ENCODE data around the gene USP51.
A peak's percentile ranks its signal among the peaks of the same experiment; 100 is the strongest.
"Not testable (repeated sequence)": the region's sequence is repeated elsewhere in the genome, so short reads cannot be mapped to it uniquely, and the experiment has no call there.

Gene USP51

DNA sequence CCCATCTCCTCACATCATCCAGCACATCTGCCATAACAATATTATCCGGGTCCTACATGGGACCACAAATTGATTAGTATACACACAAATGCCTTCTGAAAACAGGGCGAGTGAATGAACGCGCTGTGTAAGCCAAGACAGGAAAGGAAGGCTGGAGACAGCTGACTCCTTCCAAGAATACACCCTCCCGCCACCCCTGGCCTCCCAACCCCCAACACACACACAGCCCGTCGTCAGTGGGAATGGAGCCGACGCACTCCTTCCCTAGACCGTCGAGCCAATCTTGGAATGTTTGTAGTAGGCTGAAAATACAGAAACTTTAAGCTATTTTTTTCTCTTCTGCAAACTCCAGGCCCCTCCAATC lies 38.0 kb downstream of the USP51 start:
- H3K79me2 ChIP-seq (ENCODE audit: control insufficient read depth, low read length), result no peaks in the 10 kb centered on the region
- no peaks in the 10 kb centered on the region for H4K20me1 ChIP-seq (ENCODE audit: control insufficient read depth, insufficient read depth, low read depth, low read length)
- H3K9me2 ChIP-seq (replicated peaks; ENCODE audit: control insufficient read depth, low read length), result no peaks in the 10 kb centered on the region
- peaks cover 4% of the 10 kb centered on the region; the same call in 1 of the 2 replicates for H3K4me1 ChIP-seq (ENCODE audit: control insufficient read depth, low read length)
- no peaks in the 10 kb centered on the region for H3K36me3 ChIP-seq (ENCODE audit: control insufficient read depth, low read length)
- H3K4me3 ChIP-seq (ENCODE audit: low read length), result peak overlapping the region; percentile 80
- no peak overlapping the region for H3K27ac ChIP-seq (ENCODE audit: low read depth, low read length)
- H3F3A ChIP-seq (ENCODE audit: control insufficient read depth, insufficient read depth), result no peaks in the 10 kb centered on the region
- TF ChIP-seq, protein P1, sequence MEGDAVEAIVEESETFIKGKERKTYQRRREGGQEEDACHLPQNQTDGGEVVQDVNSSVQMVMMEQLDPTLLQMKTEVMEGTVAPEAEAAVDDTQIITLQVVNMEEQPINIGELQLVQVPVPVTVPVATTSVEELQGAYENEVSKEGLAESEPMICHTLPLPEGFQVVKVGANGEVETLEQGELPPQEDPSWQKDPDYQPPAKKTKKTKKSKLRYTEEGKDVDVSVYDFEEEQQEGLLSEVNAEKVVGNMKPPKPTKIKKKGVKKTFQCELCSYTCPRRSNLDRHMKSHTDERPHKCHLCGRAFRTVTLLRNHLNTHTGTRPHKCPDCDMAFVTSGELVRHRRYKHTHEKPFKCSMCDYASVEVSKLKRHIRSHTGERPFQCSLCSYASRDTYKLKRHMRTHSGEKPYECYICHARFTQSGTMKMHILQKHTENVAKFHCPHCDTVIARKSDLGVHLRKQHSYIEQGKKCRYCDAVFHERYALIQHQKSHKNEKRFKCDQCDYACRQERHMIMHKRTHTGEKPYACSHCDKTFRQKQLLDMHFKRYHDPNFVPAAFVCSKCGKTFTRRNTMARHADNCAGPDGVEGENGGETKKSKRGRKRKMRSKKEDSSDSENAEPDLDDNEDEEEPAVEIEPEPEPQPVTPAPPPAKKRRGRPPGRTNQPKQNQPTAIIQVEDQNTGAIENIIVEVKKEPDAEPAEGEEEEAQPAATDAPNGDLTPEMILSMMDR (IDR thresholded peaks at IDR 0.05; ENCODE audit: low read depth, low read length, poor library complexity, severe bottlenecking), result no peak
- TF ChIP-seq EZH2phosphoT487 (IDR thresholded peaks at IDR 0.05; ENCODE audit: borderline replicate concordance, low read length), result no peak
- peak overlapping the region; percentile 80 for H3K4me2 ChIP-seq (ENCODE audit: low read length)
- no peaks in the 10 kb centered on the region for H3K27me3 ChIP-seq (ENCODE audit: control insufficient read depth, low read length)
- H3K9me3 ChIP-seq (ENCODE audit: control insufficient read depth, insufficient read depth, low read length), result no peaks in the 10 kb centered on the region

DNA sequence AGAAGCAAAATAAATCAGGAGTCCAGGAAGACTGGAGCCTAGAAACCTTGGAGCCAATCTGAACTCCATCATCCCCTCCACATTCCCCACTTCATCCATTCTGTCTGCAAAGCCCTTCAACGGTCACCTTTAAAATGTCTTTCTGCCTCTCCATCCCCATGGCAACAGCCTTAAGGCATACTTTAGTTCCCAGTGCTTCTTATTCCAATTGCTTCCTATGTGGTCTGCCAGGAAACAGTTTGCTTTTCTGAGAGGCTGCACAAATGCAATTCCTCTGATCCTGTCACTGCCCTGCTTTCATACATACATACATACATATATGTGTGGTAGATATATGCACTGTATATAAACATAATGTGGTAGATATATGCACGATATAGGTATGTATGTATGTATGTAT lies 38.5 kb downstream of the USP51 start:
- no peaks in the 10 kb centered on the region for H3F3A ChIP-seq (ENCODE audit: control insufficient read depth, insufficient read depth)
- peak overlapping the region; percentile 80 for H3K4me3 ChIP-seq (ENCODE audit: low read length)
- H4K20me1 ChIP-seq (ENCODE audit: control insufficient read depth, insufficient read depth, low read depth, low read length), result no peaks in the 10 kb centered on the region
- TF ChIP-seq, protein P1 (IDR thresholded peaks at IDR 0.05; ENCODE audit: low read depth, low read length, poor library complexity, severe bottlenecking), result no peak
- TF ChIP-seq EZH2phosphoT487 (IDR thresholded peaks at IDR 0.05; ENCODE audit: borderline replicate concordance, low read length), result no peak
- H3K9me3 ChIP-seq (ENCODE audit: control insufficient read depth, insufficient read depth, low read length), result no peaks in the 10 kb centered on the region
- no peaks in the 10 kb centered on the region for H3K27me3 ChIP-seq (ENCODE audit: control insufficient read depth, low read length)
- peaks cover 4% of the 10 kb centered on the region; the same call in 1 of the 2 replicates for H3K4me1 ChIP-seq (ENCODE audit: control insufficient read depth, low read length)
- H3K79me2 ChIP-seq (ENCODE audit: control insufficient read depth, low read length), result no peaks in the 10 kb centered on the region
- no peaks in the 10 kb centered on the region for H3K9me2 ChIP-seq (replicated peaks; ENCODE audit: control insufficient read depth, low read length)
- peak overlapping the region; percentile 80 for H3K4me2 ChIP-seq (ENCODE audit: low read length)
- no peaks in the 10 kb centered on the region for H3K36me3 ChIP-seq (ENCODE audit: control insufficient read depth, low read length)
- no peak overlapping the region for H3K27ac ChIP-seq (ENCODE audit: low read depth, low read length)

DNA sequence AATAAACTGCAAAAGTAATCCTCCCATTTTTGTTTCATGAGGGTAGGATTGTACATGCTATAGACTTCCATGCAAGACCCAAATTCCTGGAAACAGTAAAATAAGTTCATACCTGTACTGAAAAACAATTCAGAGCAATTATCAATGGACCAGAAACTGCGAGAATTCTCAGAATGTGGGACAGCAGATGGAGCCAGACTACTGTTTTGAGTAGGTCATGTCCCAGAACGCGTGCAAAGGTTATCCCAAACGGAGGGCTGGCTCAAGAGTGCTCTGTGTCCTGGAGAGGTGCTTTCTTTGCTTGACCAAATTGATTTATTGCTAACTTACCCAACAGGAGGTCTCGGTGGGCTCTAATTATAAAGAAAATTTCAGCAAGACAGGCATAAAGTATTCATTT lies 39.4 kb downstream of the USP51 start:
- no peak overlapping the region for H3K4me2 ChIP-seq (ENCODE audit: low read length)
- H3K4me3 ChIP-seq (ENCODE audit: low read length), result no peak overlapping the region
- H3K27ac ChIP-seq (ENCODE audit: low read depth, low read length), result no peak overlapping the region
- H3K79me2 ChIP-seq (ENCODE audit: control insufficient read depth, low read length), result no peaks in the 10 kb centered on the region
- TF ChIP-seq, protein P1 (IDR thresholded peaks at IDR 0.05; ENCODE audit: low read depth, low read length, poor library complexity, severe bottlenecking), result no peak
- no peak for TF ChIP-seq EZH2phosphoT487 (IDR thresholded peaks at IDR 0.05; ENCODE audit: borderline replicate concordance, low read length)
- no peaks in the 10 kb centered on the region for H4K20me1 ChIP-seq (ENCODE audit: control insufficient read depth, insufficient read depth, low read depth, low read length)
- H3K27me3 ChIP-seq (ENCODE audit: control insufficient read depth, low read length), result no peaks in the 10 kb centered on the region
- H3K9me2 ChIP-seq (replicated peaks; ENCODE audit: control insufficient read depth, low read length), result no peaks in the 10 kb centered on the region
- H3F3A ChIP-seq (ENCODE audit: control insufficient read depth, insufficient read depth), result no peaks in the 10 kb centered on the region
- no peaks in the 10 kb centered on the region for H3K9me3 ChIP-seq (ENCODE audit: control insufficient read depth, insufficient read depth, low read length)
- no peaks in the 10 kb centered on the region for H3K36me3 ChIP-seq (ENCODE audit: control insufficient read depth, low read length)
- peaks cover 4% of the 10 kb centered on the region; the same call in 1 of the 2 replicates for H3K4me1 ChIP-seq (ENCODE audit: control insufficient read depth, low read length)

GRCh38 chrX:55443468-55443867 lies 46.2 kb downstream of the USP51 start:
- H3K4me3 ChIP-seq (ENCODE audit: low read length); H3K4me2 ChIP-seq (ENCODE audit: low read length); H3K9me3 ChIP-seq (ENCODE audit: control insufficient read depth, insufficient read depth, low read length); H3K27ac ChIP-seq (ENCODE audit: low read depth, low read length); H3K79me2 ChIP-seq (ENCODE audit: control insufficient read depth, low read length); H3K27me3 ChIP-seq (ENCODE audit: control insufficient read depth, low read length); H3K4me1 ChIP-seq (ENCODE audit: control insufficient read depth, low read length); H3K36me3 ChIP-seq (ENCODE audit: control insufficient read depth, low read length); H3F3A ChIP-seq (ENCODE audit: control insufficient read depth, insufficient read depth); H4K20me1 ChIP-seq (ENCODE audit: control insufficient read depth, insufficient read depth, low read depth, low read length); H3K9me2 ChIP-seq (replicated peaks; ENCODE audit: control insufficient read depth, low read length): not testable (repeated sequence)

Data from DOHH2 (cell line).